ENCODE data around the gene HEXB.

HEXB gene

DNA sequence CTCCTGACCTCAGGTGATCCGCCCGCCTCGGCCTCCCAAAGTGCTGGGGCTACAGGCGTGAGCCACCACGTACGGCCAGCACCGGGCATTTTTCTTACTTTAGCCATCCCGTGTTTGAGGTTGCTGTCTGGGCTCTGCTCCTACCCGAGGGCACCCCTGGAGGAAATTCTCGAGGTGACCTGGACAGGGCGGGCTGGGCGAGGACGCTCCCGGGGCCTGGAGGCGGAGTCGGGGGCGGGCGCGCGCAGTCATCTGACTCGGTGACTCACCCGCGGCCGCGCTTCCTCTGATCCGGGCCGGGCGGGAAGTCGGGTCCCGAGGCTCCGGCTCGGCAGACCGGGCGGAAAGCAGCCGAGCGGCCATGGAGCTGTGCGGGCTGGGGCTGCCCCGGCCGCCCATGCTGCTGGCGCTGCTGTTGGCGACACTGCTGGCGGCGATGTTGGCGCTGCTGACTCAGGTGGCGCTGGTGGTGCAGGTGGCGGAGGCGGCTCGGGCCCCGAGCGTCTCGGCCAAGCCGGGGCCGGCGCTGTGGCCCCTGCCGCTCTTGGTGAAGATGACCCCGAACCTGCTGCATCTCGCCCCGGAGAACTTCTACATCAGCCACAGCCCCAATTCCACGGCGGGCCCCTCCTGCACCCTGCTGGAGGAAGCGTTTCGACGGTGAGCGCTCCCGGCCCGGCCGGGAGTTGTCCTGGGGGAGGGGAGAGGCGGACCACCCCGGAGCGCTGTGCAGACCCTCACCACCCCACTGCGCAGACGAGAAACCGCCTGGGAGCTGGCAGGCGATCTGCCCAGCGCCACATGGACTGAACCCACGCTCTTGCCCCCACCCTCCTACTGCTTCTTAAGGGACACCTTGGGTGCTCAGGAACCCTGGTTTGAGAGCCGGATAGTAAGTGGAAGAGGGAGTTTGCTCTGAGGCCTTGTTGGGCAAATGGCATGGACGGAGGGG is at the start of gene HEXB:
Gene HEXB (plus strand): TSS at position 334 of the 952 bp plus-strand sequence. CDS start 28 bp downstream, at position 362.
- Histone ChIP-seq H3K9ac (ENCODE audit: low read length in 2 of 2) (peak within 1 kb of the TSS; percentile 80 to 82), H3K27ac (ENCODE audit: low read length) (peak within 1 kb of the TSS; percentile 58), H3K9me3 (ENCODE audit: control insufficient read depth in 2 of 2, low read length in 2 of 2) (no peaks in the 10 kb centered on the region), H3K4me3 (ENCODE audit: low read length in 2 of 2) (peak within 1 kb of the TSS; percentile 80 to 91), H3K36me3 (ENCODE audit: control insufficient read depth in 2 of 2, insufficient read depth in 2 of 2, low read length in 2 of 2) (peaks cover 0 to 4% of the 10 kb centered on the region in 2 donors), H3K4me1 (ENCODE audit: control insufficient read depth, insufficient read depth, low read length) (peaks cover 11% of the 10 kb centered on the region), H3K27me3 (ENCODE audit: control insufficient read depth in 1 of 2, insufficient read depth in 2 of 2, low read length in 2 of 2) (no peaks in the 10 kb centered on the region)

DNA sequence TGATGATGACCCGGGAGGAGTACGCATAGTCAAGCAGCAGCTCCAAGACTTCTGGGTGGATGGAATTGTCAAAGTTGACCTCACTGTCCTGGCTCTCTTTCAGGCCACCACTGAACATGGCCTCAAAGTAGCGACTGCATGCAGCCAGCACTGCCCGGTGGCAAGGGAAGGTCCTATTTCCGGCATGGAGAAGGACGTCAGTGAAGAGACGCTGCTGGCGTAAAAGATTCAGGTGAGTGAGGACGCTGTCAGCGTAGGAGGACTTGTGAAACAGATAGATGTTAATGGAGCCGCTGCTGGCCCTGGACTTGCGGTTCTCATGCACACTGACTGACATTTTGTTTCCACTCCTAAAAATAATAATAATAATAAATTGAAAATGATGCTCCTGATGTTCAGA is 48.9 kb upstream of the HEXB start:
- no peaks in the 10 kb centered on the region for H3K9me3 ChIP-seq (ENCODE audit: control insufficient read depth in 2 of 2, low read length in 2 of 2)
- H3K4me1 ChIP-seq (ENCODE audit: control insufficient read depth, insufficient read depth, low read length): peaks cover 15% of the 10 kb centered on the region
- no peak overlapping the region for H3K4me3 ChIP-seq (ENCODE audit: low read length in 2 of 2)
- no peak overlapping the region for H3K27ac ChIP-seq (ENCODE audit: low read length)
- H3K9ac ChIP-seq (ENCODE audit: low read length in 2 of 2): no peak overlapping the region
- H3K36me3 ChIP-seq (ENCODE audit: control insufficient read depth in 2 of 2, insufficient read depth in 2 of 2, low read length in 2 of 2): no peaks in the 10 kb centered on the region
- no peaks in the 10 kb centered on the region for H3K27me3 ChIP-seq (ENCODE audit: control insufficient read depth in 1 of 2, insufficient read depth in 2 of 2, low read length in 2 of 2)

DNA sequence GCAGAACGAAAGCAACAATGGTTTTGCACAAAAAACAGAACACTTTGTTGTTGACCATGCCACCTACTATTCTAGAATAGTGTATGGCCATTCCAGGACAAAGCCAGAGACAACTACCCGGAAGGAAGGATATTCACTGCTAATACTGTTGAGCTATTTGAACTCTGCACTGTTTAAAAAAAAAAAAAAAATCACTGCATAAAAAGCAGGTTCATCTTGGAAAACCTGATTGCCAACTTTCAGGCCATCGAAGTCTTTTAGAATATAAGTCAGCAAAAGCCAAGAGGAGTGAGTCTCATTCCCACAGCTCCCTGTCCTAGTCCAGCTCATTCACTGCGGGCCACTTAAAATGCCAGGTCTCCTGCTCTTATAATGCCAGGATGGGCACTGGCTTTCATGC is 48.5 kb upstream of the HEXB start:
- no peak overlapping the region for H3K27ac ChIP-seq (ENCODE audit: low read length)
- H3K27me3 ChIP-seq (ENCODE audit: control insufficient read depth in 1 of 2, insufficient read depth in 2 of 2, low read length in 2 of 2): no peaks in the 10 kb centered on the region
- peaks cover 18% of the 10 kb centered on the region for H3K4me1 ChIP-seq (ENCODE audit: control insufficient read depth, insufficient read depth, low read length)
- H3K9ac ChIP-seq (ENCODE audit: low read length in 2 of 2): no peak overlapping the region
- H3K4me3 ChIP-seq (ENCODE audit: low read length in 2 of 2): no peak overlapping the region
- H3K36me3 ChIP-seq (ENCODE audit: control insufficient read depth in 2 of 2, insufficient read depth in 2 of 2, low read length in 2 of 2): no peaks in the 10 kb centered on the region
- H3K9me3 ChIP-seq (ENCODE audit: control insufficient read depth in 2 of 2, low read length in 2 of 2): no peaks in the 10 kb centered on the region

DNA sequence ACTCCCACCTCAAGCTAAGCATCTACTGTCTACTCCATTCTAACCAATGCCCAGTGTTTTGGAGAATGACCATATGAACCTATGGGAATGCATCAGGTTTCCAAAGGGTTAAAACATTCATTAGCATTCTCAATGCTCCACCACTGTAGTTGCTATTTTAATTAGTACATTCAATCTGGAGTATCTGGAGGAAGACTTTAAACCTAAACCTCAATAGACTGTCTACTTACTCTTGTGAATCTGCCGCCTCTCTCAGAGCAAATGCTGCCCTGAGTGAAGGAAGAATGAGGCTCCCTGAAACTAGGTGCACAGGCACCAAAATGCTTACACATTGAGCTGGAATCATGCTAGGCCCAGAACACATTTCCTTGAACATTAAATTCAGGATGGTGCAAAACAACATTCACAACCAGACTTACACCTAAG is 46.5 kb upstream of the HEXB start:
- Histone ChIP-seq H3K4me1 (ENCODE audit: control insufficient read depth, insufficient read depth, low read length) (peaks cover 25% of the 10 kb centered on the region), H3K9ac (ENCODE audit: low read length in 2 of 2) (peak overlapping the region in 1 of 2 donors; percentile 13), H3K27me3 (ENCODE audit: control insufficient read depth in 1 of 2, insufficient read depth in 2 of 2, low read length in 2 of 2) (no peaks in the 10 kb centered on the region), H3K27ac (ENCODE audit: low read length) (no peak overlapping the region), H3K36me3 (ENCODE audit: control insufficient read depth in 2 of 2, insufficient read depth in 2 of 2, low read length in 2 of 2) (no peaks in the 10 kb centered on the region), H3K9me3 (ENCODE audit: control insufficient read depth in 2 of 2, low read length in 2 of 2) (no peaks in the 10 kb centered on the region), H3K4me3 (ENCODE audit: low read length in 2 of 2) (peak overlapping the region; percentile 32 to 92)

DNA sequence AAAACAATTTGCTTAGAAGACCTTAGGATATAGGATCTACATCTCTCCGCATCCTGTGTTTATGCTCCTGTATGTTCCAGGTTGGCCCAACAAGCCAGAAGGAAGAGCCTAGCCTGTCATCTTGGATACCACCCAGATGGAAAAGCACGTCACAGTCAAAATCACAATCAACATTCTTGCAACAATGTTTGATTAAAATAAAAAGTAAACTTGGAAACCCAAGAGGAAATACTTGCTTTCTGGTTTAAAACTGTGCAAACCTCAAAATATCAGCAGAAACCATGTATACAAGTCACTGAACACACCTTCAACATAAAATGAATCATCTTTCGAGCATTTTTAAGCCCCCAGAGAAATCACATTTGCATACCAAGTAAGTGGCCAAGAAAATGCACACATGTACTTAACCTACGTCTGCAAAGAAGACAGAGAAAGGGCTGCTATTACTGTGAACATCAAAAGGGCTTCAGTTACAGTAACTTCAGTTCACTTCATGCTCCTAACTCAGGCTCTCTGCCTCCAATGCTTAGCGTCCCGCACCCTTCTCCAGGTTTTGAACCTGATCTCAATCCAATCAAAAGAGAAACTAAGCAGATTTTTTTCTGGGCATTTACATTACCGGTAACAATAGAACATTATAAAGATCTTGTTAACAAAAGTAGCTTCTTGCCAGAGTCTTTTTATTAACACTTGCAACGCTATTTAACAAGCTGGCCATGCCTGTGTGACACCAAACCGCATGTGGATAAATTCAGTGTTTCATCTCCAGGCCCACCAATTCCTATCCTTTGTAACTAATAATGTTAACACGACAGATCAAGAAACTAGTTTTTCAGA is 45.8 kb upstream of the HEXB start:
- no peak overlapping the region for H3K27ac ChIP-seq (ENCODE audit: low read length)

DNA sequence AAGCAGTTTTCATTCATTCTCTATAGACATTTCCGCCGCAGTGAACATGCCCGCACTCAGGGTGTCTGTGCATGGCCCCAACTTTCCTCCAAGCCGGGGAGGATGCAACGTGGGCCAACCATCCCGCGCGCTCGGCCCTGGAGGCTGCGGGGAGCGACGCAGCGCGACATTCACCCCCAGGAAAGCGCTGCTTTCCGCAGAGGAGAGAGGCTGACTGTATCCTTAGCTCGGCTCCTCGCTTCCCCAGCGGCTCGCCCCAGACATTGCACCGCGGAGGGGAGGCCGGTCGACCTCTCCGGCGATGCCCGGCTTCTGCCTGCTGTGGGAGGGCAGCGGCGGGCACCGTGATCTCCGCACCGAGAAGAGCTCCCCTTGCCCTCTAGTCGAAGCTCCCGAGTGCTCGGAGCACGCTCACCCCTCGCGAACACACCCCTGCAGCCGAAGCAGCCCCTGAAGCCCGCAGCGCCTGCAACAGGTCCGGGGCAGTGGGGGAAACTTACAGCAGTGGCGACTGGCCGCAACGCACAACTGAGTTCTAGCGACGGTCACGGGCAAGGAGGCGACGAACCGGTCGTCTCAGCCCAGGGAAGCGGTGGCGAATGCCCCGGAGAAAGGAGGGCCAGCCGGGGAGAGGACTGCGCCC is 45.1 kb upstream of the HEXB start:
- Histone ChIP-seq H3K4me1 (ENCODE audit: control insufficient read depth, insufficient read depth, low read length) (peaks cover 25% of the 10 kb centered on the region), H3K27ac (ENCODE audit: low read length) (peak overlapping the region; percentile 18), H3K4me3 (ENCODE audit: low read length in 2 of 2) (peak overlapping the region; percentile 70 to 92), H3K36me3 (ENCODE audit: control insufficient read depth in 2 of 2, insufficient read depth in 2 of 2, low read length in 2 of 2) (no peaks in the 10 kb centered on the region), H3K9ac (ENCODE audit: low read length in 2 of 2) (peak overlapping the region; percentile 46 to 62), H3K9me3 (ENCODE audit: control insufficient read depth in 2 of 2, low read length in 2 of 2) (no peaks in the 10 kb centered on the region), H3K27me3 (ENCODE audit: control insufficient read depth in 1 of 2, insufficient read depth in 2 of 2, low read length in 2 of 2) (no peaks in the 10 kb centered on the region)

More for the DNA sequence above, 45.8 kb upstream of the HEXB start:
- Histone ChIP-seq H3K27me3 (ENCODE audit: control insufficient read depth in 1 of 2, insufficient read depth in 2 of 2, low read length in 2 of 2) (no peaks in the 10 kb centered on the region), H3K36me3 (ENCODE audit: control insufficient read depth in 2 of 2, insufficient read depth in 2 of 2, low read length in 2 of 2) (no peaks in the 10 kb centered on the region), H3K9me3 (ENCODE audit: control insufficient read depth in 2 of 2, low read length in 2 of 2) (no peaks in the 10 kb centered on the region), H3K9ac (ENCODE audit: low read length in 2 of 2) (peak overlapping the region in 1 of 2 donors; percentile 62), H3K4me1 (ENCODE audit: control insufficient read depth, insufficient read depth, low read length) (peaks cover 25% of the 10 kb centered on the region), H3K4me3 (ENCODE audit: low read length in 2 of 2) (peak overlapping the region; percentile 70 to 92)

DNA sequence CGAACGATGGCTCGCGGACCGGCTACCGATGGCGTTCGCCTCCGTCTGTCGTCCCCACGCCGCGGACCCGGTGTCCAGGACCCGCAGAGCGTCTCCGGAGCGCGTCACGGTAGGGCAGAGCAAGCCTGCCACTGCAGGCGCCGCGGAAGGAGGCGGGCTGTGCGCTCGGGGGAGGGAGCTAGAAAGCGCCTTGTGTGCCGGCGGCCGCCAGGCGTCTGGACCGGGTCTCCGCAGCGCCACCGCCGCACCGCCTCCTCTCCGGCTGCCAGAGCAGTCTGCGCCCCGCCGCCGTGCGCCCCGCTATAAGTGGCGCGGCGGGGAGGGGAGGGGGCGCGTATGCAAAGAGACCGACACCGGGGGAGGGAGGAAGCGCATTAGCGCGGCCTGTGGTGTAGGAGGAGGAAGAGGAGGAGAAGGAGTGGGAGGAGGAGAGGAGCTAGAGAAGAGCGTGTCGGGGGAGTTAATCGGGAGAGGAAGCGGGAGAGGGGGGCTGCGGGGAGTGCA is 44.5 kb upstream of the HEXB start, which contains the start of gene ENC1:
Gene ENC1 (minus strand): TSS at position 279 of the 504 bp plus-strand sequence. CDS start 4,243 bp downstream, outside the sequence.
- H3K4me3 ChIP-seq (ENCODE audit: low read length in 2 of 2): peak within 1 kb of the TSS; percentile 70 to 92
- peaks cover 25% of the 10 kb centered on the region for H3K4me1 ChIP-seq (ENCODE audit: control insufficient read depth, insufficient read depth, low read length)
- H3K9me3 ChIP-seq (ENCODE audit: control insufficient read depth in 2 of 2, low read length in 2 of 2): no peaks in the 10 kb centered on the region

DNA sequence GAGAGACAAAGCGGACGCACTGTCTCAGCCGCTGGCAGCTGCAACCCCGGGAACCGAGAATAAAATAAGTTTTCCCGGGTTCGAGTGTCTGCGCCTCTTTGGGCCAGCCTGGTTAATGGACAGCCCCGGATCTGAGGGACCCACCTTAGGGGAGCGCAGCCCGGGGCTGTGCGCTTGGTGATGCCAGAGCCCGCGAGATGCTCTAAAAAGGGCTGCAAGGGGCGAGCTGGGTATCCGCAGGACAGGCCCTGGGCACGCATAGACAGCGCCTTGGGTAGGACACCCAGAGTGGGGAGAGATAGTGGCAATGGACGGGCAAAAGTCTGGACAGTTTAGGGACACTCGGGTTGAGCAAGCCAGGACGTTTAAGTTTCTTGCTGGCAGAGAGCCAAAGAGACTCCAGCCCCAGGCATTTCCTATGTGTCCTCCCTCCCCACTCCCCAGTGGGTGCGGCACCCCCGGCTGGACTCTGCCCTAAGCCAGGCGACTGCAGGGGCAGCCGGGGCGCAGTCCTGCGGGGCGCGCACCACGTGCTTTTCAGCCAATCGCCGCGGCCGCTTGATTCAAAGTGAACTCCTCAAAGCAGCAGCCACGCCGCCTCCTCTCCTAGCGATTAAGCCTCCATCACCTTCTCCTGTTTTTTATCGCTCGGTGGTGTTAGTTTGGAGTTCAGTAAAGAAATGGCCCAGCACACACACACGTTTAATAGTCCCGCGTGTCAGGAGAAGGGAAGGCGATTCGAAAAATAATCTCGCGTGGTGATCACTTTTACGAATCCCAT is 43.9 kb upstream of the HEXB start:
- Histone ChIP-seq H3K27ac (ENCODE audit: low read length) (peak overlapping the region; percentile 18), H3K9ac (ENCODE audit: low read length in 2 of 2) (peak overlapping the region; percentile 14 to 48), H3K4me3 (ENCODE audit: low read length in 2 of 2) (peak overlapping the region; percentile 70 to 92), H3K36me3 (ENCODE audit: control insufficient read depth in 2 of 2, insufficient read depth in 2 of 2, low read length in 2 of 2) (no peaks in the 10 kb centered on the region), H3K27me3 (ENCODE audit: control insufficient read depth in 1 of 2, insufficient read depth in 2 of 2, low read length in 2 of 2) (no peaks in the 10 kb centered on the region), H3K9me3 (ENCODE audit: control insufficient read depth in 2 of 2, low read length in 2 of 2) (no peaks in the 10 kb centered on the region), H3K4me1 (ENCODE audit: control insufficient read depth, insufficient read depth, low read length) (peaks cover 25% of the 10 kb centered on the region)

More for the DNA sequence above, 44.5 kb upstream of the HEXB start, which contains the start of gene ENC1:
- H3K27ac ChIP-seq (ENCODE audit: low read length): peak within 1 kb of the TSS; percentile 18
- H3K9ac ChIP-seq (ENCODE audit: low read length in 2 of 2): peak within 1 kb of the TSS; percentile 48 to 62
- no peaks in the 10 kb centered on the region for H3K36me3 ChIP-seq (ENCODE audit: control insufficient read depth in 2 of 2, insufficient read depth in 2 of 2, low read length in 2 of 2)
- H3K27me3 ChIP-seq (ENCODE audit: control insufficient read depth in 1 of 2, insufficient read depth in 2 of 2, low read length in 2 of 2): no peaks in the 10 kb centered on the region

DNA sequence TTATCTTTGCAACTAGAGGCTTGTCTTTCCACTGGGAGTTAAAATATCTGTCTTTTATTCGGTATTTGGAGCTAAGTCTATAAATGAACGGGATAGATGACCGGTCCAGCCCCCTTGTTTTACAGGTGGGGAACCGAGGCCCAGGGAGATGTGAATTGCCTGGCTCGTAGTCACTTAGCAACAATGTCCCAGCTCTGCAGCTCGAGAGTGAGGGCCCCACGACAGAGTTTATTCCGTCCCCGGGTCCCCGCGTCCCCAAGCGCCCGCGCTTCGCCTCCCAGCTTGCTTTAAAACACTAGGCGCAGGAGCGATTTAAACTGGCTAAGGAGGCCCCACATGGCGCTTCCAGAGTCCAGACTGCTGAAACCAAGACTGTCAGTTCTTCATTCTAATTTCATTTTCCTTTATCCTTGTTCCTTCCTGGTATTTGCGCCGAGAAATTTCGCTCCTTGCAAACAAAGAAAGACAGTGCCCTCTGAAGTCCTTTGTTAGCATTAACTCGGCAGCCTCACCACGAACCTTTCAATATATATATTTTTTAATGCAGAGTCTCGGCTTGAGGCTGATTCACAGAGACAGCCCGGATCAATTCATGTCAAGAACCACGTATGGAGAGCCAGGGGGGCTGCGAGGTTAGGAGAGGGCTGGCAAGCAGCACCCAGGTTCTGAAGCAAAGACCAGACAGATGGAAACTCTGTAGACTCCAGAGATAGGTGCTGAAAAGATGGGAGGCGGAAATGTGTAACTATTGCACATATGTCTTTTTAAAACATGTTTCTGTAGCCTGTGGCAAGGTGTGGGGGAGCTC is 43.1 kb upstream of the HEXB start:
- H3K9ac ChIP-seq (ENCODE audit: low read length in 2 of 2): peak overlapping the region; percentile 14 to 48
- H3K4me1 ChIP-seq (ENCODE audit: control insufficient read depth, insufficient read depth, low read length): peaks cover 25% of the 10 kb centered on the region

More for the DNA sequence above, 43.1 kb upstream of the HEXB start:
- Histone ChIP-seq H3K27me3 (ENCODE audit: control insufficient read depth in 1 of 2, insufficient read depth in 2 of 2, low read length in 2 of 2) (no peaks in the 10 kb centered on the region), H3K36me3 (ENCODE audit: control insufficient read depth in 2 of 2, insufficient read depth in 2 of 2, low read length in 2 of 2) (no peaks in the 10 kb centered on the region), H3K4me3 (ENCODE audit: low read length in 2 of 2) (peak overlapping the region; percentile 70 to 92), H3K9me3 (ENCODE audit: control insufficient read depth in 2 of 2, low read length in 2 of 2) (no peaks in the 10 kb centered on the region), H3K27ac (ENCODE audit: low read length) (no peak overlapping the region)

Measured in stomach smooth muscle (tissue), 2 donors.